Activated CD4-positive, alpha-beta T cell treated with anti-CD3 and anti-CD28 coated beads, Interleukin-2, Interleukin-4, amounts not matched to agents 100 ng/mL and 50 ng/mL, durations not matched to agents 16 hours and 8 hours (primary cell): ENCODE data around the gene EFTUD2.

Experiments used
- DNase-seq: peaks from one replicate; pipeline ENCODE4 v3.0.0-alpha.2; 2020; ENCODE audit warnings: low spot score

The EFTUD2 gene

GRCh38 chr17:44887971-44888954, 11.0 kb downstream of the EFTUD2 start:
- DNase-seq = peak; percentile 26

DNA sequence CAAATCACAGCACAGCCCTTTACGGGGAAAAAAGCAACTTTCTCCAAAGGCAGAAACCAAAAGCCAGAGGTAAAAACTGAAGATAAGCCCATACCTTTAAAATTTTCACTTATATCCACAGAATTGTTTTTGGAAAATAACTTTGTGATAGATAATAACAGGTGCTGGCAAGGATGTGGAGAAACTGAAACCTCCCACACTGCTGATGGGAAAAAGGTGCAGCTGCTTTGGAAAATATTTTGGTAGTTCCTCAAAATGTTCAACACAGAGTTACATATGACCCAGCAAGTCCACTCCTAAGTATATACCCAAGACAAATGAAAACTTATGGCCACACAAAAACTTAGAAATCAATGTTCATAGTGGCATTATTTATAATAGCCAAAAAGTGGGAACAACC, 12.2 kb downstream of the EFTUD2 start:
- no peak for DNase-seq

DNA sequence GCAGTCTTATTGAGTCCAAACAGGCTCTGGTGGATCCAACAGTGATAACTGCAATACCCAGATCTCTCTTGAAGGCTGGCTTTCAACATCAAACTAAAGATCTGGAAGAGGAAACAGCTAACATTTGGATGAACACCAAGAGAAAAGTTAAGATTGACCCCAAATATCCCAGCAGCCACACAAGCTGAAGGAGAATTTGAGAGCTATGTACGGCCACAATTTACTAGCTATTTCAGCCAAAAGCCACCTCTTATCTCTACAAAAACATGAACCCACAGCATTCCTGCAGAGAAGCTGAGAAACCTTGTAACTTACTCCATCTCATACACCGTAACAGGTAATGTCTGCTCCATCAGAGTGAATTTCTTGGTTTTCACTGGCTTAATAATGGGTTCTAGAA, 14.3 kb downstream of the EFTUD2 start:
- DNase-seq = no peak

- DNase-seq = no peak
Measured at GRCh38 chr17:44881145-44881544, 18.1 kb downstream of the EFTUD2 start.

DNA sequence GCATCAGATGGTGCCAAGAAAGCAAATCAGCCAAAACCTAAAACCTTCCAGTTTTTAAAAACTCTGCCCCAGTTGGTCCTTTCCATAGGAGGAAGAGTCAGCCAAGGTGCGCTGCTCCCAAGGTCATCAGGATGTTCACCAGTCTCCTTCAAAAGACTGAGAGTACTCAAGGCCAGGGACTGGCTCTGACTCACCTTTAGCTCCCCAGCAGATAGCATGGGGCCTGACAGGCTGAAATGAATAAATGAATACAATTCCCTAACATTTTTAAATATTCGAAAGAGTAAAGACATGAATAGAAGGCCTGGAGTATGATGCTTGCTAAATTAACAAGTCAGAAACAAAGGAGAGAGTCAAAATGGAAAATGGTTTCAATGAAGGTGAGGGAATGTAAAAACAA, 19.2 kb downstream of the EFTUD2 start:
- DNase-seq = no peak

DNA sequence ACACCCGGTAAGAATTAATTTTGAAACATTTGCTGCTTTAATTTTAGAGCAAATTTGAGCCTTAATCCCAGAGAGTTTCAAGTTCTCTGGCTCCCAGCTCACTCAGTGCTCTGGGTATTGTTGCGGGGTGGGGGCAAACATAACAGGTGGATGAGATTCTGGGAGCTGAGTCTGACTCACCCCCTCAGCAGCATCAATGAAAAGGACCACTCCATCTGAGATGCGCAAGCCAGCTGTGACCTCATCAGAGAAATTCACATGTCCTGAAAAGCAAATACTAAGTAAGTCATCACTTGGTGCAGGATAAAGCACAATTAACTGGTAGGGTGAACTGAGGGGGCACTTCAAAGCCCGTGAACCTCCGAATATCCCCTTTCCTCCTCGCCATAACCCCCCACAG, 19.9 kb downstream of the EFTUD2 start:
- no peak for DNase-seq

- DNase-seq = peak; percentile 22
Measured at GRCh38 chr17:44878627-44879221, 20.5 kb downstream of the EFTUD2 start.

- DNase-seq = no peak
Measured at GRCh38 chr17:44877121-44877520, 22.1 kb downstream of the EFTUD2 start.

DNA sequence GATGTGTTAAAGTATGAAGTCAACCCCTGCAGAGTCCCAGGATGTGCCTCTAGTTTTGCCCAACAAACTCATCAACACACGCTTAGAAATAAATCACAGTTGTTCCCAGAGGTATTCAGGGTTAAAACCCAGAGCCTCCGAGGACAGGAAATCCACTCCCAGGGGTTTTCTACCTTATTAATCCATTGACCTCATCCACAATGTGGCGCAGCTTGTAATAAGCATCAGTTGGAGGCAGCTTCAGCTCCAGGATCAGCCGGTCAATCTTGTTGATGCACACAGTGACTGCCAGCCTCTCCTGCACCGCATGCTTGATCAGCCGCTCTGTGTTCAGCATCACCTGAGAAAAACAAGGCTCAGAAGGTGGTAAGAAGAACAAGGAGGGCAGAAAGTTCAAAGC, 23.5 kb downstream of the EFTUD2 start:
- no peak for DNase-seq

DNA sequence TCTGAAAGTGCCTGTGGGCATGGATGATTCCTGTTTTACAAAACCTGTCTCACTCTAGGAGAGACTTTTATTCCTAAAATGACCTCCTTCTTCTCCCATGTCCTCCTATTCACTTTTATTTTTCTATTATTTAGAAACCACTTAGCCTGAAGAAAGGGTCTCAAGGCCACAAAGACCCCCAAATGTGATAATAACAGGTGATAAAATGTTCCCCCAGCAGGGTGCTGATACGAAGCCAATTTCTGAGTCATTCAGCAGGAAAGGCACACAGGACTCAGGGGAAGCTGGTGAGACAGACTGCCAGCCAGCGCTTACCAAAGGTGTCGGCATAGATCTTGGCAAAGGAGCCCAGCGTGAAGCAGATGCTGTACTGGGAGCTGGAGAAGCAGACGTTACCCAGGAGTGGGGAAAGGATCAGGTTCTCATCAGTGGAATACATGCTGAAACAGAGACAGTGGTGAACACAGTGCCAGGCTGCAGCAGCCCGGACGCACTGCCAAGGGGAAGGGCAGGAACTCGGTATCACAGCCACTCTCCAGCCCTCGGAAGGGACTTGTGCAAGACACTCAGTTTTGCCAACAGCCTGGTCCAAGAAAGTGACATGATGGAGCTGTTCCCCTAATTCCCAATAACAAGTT, 27.0 kb downstream of the EFTUD2 start:
- no peak for DNase-seq

DNA sequence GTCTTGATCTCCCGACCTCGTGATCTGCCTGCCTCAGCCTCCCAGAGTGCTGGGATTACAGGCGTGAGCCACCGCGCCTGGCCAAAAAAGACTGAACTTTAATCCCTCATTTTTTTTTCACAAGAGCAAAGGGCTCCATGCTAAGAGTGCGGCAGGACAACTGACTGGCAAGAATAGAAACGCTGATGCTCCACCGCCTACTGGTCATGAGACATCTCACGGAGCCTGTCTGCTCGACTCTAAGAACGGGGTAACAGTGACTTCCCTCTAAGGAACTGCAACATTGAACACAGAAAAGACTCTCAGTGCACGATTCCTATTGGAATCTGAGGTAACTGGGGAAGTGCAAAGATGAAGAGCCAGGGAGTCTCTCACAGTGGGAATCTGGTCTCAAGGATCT, 27.7 kb downstream of the EFTUD2 start:
- no peak for DNase-seq

DNA sequence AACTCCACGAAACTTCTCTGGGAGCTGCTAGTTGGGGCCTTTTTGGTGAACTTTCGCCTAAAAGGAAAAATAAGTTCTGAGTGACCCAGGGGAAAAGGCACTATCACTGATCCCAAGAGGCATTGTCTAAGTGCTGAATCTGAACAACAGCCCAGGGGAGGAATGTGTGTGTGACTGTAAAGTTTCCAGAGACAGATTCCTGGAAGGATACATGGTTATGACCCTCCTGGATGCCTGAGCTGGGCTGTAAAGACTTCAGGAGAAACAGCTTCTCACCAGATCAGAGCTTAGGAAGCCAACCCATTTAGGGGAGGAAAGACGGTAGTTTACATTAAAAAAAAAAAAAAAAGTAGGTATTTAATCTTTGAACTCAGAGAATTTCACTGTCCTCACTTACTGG, 31.4 kb downstream of the EFTUD2 start:
- no peak for DNase-seq

- no peak for DNase-seq
Measured at GRCh38 chr17:44865931-44866330, 33.3 kb downstream of the EFTUD2 start.

GRCh38 chr17:44865231-44865660, 34.0 kb downstream of the EFTUD2 start:
- DNase-seq = peak; percentile 70

DNA sequence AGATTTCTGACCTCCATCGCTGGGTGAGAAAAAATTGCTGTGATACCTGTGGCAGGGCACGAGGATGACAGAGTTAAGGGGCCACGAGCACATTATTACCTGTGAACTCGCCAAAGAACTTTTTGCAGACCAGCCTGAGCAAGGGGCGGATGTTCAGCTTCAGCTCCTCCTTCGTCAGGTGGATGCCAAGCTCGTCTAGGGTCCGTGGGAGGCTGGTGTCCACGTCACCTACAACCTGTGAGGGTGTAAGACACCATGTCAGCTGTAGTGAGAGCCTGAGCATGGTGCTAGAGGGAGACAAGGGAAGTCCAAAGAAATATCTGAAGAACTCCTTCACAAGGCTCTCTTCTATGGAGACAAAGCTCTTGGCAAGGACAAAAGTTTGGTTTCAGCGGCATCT, 34.4 kb downstream of the EFTUD2 start:
- DNase-seq = no peak

DNA sequence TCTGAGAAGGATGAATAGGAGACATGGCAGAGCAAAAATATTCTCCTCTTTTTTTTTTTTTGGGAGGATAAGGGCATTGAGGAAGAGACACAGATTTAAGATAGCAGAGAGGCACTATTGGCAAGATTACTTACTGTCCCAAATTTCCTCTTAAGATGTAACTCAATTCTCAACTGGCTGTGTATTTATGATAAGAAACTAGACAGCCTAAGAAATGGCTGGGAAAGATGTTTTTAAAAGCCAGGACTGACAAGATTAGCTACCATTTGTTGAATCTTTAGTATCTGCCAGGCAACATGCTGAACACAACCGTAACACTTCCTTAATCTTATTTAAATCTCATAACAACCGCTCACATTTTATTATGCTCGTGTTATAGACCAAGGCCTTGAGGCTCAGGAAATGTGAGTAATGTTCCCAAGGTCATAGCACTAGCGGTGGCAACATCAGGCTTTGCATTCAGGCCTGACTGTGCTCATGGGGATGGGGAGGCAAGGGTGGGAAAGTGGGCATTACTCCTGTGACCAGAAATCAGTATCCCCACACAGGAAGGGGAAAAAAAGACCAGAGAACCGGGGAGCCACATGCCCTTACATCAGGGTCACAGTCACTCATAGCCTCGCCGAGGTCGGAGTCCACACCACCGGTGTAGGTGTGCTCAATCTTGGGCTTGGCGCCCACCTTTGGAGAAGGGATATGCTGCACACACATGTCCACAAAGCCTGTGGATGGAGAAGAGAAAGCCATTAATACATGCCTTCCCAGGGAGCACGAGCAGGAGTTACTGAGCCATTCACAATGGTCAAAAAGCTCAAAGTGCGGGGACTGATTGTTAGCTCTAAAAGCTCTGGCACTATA, 36.0 kb downstream of the EFTUD2 start:
- DNase-seq = no peak

DNA sequence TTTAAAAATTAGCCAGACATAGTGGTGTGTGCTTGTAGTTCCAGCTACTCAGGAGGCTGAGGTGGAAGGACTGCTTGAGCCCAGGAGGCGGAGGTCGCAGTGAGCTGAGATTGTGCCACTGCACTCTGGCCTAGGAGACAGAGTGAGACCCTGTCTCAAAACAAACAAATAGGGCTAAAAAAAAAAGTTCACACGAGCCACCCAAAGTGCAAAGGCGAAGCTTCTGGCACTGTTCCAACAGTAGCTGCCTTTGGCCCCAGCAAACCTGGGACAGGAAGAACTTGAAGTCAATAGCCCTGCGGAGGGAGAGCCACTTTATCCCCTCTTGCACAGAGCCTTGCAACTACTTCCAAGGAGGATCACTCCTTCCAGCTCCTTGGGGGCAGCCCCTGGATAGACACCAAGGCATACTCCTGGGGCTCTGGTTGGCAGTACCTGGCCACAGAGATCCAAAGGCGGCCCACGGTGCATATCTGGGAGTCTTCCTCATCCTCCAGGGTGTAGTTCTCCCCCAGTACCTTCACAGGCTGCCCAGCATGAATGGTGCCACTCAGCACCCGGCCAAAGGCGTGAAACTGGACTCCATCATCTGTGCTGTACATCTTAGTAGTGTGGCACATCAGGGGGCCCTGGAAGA, 36.8 kb downstream of the EFTUD2 start:
- DNase-seq = no peak

- DNase-seq = no peak
Measured at GRCh38 chr17:44859701-44860100, 39.5 kb downstream of the EFTUD2 start.

- DNase-seq = no peak
Measured at GRCh38 chr17:44854192-44854591, 45.1 kb downstream of the EFTUD2 start.

DNA sequence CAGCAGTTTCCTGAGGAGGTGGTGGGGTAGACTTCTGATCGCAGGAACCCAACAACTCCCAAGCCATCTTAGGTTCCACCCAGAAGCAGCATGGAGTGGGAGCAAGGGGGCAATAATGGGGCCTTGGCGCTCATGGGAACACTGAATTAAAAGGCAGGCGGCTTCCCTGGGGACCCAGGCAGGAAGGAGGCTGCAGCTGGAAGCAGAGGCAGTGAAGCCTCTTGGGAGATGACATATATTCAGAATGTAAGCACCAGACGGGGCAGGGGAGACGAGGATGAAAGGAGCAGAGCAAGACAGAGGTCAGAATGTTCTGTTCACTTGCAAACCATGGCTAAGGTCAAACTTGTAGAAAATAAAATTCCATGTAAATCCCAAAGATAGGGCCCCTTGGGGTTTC, 48.6 kb downstream of the EFTUD2 start:
- no peak for DNase-seq

DNA sequence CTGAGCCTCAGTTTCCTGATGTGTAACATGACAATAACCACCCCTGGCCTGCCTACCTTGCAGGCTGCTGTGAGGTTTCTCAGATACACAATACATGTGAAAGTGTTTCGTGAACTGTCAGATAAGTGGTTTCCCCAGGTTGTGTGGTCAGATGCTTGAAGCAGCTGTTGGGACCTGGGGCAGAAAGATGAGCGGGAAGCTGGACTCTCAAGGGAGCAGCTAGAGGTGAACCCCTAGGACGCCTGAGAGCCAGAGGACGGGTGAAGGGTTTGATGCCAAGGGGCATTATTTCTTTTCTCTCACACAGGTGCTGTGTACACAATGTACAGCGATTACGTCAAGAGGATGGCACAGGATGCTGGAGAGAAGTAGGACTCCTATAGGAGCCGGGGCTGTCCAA, 49.2 kb downstream of the EFTUD2 start:
- DNase-seq = no peak
